GM20000 (cell line): ENCODE measurements around the gene NUP160.
"Not testable (repeated sequence)": the region's sequence is repeated elsewhere in the genome, so short reads cannot be mapped to it uniquely, and the experiment has no call there.

Experiments
- DNase-seq: peaks from one replicate; pipeline ENCODE4 v3.0.0; 2012; ENCODE audit warnings: low spot score
- CTCF ChIP-seq: IDR thresholded peaks from 2 replicates; pipeline ENCODE4 v1.5.1; 2012; ENCODE audit warnings: mild to moderate bottlenecking, control low read depth; ENCODE audit errors: extremely low read depth, missing control alignments

NUP160 gene

GRCh38 chr11:47819743-47820142 is 28.4 kb downstream of the NUP160 start:
- no peak for TF ChIP-seq CTCF
- no peak for DNase-seq

DNA sequence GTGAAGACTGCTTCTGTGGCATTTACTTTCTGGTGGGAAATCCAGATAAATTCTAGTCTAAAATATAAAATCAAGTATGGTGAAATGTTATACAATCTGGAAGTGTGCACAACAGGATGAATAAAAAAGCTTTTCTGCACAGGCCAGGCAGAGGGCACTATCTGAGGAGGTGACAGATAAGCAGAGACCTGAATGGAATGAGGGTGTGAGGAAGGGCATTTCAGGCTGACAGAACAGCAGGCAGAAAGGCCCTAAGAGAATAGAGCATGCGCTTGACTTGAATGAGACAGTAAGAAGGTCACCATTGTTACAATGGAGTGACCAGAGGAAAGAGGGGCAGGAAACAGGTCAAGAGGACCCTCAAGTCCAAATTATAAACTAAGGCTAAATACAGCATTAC is 47.4 kb downstream of the NUP160 start:
- no peak for DNase-seq
- no peak for TF ChIP-seq CTCF

- no peak for TF ChIP-seq CTCF
- DNase-seq: no peak
These were observed 50.5 kb downstream of the NUP160 start for GRCh38 chr11:47797633-47798032.

DNA sequence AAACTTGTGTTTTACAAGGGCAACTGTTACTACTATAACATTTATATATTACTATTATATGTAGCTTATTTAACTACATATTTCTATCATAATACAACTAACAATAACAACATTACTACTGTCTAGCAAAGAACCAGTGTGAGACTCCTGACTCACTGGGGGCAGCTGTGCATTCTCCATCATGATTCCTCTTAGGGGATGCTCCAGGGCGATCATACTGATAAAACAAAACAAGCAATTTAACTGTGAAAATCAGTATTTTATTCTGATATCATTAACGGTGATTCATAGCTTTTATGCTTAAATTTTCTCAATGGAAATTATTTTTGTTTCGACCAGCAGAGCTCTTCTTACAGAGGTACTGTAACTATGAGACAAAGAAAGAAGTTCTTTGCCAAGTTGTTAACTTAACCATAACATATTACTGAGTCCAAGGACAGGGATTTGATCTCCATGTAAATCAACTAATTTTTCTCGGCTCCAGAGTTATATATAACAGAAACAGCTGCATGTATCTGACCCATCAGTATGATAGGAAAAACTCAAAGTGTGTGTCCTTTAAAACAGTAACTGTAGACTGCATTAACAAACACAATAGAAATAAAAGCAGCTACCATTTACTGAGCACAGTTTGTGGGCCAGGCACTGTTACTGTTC is 56.2 kb downstream of the NUP160 start:
- no peak for TF ChIP-seq CTCF
- DNase-seq: no peak

DNA sequence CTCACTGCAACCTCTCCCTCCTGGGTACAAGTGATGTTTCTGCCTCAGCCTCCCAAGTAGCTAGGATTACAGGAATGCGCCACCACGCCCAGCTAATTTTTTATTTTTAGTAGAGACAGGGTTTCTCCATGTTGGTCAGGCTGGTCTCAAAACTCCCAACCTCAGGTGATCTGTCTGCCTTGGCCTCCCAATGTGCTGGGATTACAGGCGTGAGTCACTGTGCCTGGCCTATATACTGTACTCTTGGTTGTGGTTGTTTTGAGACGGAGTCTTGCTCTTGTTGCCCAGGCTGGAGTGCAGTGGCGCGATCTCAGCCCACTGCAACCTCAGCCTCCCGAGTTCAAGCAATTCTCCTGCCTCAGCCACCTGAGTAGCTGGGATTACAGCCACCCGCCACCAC is 58.1 kb downstream of the NUP160 start:
- DNase-seq: not testable (repeated sequence)

GRCh38 chr11:47788181-47788580 is 60.0 kb downstream of the NUP160 start:
- DNase-seq: no peak
- TF ChIP-seq CTCF: no peak

- no peak for TF ChIP-seq CTCF
- no peak for DNase-seq
These were observed 61.8 kb downstream of the NUP160 start for GRCh38 chr11:47786373-47786772.

DNA sequence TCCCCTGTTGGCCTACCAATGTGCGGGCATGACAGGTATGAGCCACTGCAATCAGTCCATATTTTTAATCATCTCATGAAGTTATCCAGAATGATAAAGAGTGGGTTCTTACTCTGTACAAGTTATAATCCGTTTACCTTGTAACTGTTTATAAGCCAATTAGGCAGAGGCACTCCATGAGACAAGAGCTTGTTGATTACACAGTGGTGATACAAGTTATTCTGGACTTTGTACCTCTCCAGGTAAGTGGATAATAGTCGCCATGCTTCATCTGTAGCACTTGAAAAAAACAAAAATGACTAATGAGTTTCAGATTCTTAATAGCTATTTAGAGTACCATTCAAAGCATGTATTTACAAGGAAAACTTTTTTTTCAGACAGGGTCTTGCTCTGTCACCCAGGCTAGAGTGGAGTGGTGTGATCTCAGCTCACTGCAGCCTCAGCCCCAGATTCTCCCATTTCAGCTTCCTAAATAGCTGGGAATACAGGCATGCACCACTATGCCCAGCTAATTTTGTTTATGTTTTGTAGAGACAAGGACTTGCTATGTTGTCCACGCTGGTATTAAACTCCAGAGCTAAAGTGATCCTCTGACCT is 63.3 kb downstream of the NUP160 start:
- no peak for DNase-seq

More for the DNA sequence above, 63.3 kb downstream of the NUP160 start:
- no peak for TF ChIP-seq CTCF
